Osteoblast (primary cell): ENCODE measurements around the gene KCNJ12. TPM values are rescaled to one million over a fixed set of nuclear protein-coding genes. Genes with fewer than 3 reads are reported as not detected.
"Not testable (repeated sequence)": the region's sequence is repeated elsewhere in the genome, so short reads cannot be mapped to it uniquely, and the experiment has no call there.

ENCODE experiments used
- DNase-seq: peaks from one replicate; pipeline ENCODE4 v3.0.0; 2011; ENCODE audit warnings: low spot score, mixed read lengths; ENCODE audit not compliant: insufficient read length; ENCODE audit errors: missing footprints
- H2AFZ ChIP-seq: 2 replicates; pipeline ENCODE4 v1.6.0; 2011; ENCODE audit warnings: mild to moderate bottlenecking, low read length
- H3K27ac ChIP-seq: 2 replicates; pipeline ENCODE4 v1.5.1; 2011; ENCODE audit warnings: mild to moderate bottlenecking, low read depth, low read length, moderate library complexity
- H3K27me3 ChIP-seq: 2 replicates; pipeline ENCODE4 v1.6.0; 2012; ENCODE audit warnings: mild to moderate bottlenecking, control low read depth, inconsistent platforms, low read length, moderate library complexity; ENCODE audit not compliant: insufficient read depth
- H3K36me3 ChIP-seq: 2 replicates; pipeline ENCODE4 v1.5.1; 2011; ENCODE audit warnings: mild to moderate bottlenecking, low read length, control low read depth, moderate library complexity; ENCODE audit not compliant: insufficient read depth
- H3K4me1 ChIP-seq: 2 replicates; pipeline ENCODE4 v1.5.1; 2011; ENCODE audit warnings: mild to moderate bottlenecking, low read length, control low read depth, moderate library complexity; ENCODE audit not compliant: insufficient read depth
- H3K4me2 ChIP-seq: 2 replicates; pipeline ENCODE4 v1.6.0; 2011; ENCODE audit warnings: mild to moderate bottlenecking, low read length; ENCODE audit not compliant: insufficient read depth
- H3K4me3 ChIP-seq: fragments of 200-600 bp; sonication (generic); 3 replicates; pipeline ENCODE4 v1.5.1; 2012; ENCODE audit warnings: mild to moderate bottlenecking, low read length, inconsistent platforms; ENCODE audit not compliant: insufficient read depth
- H3K79me2 ChIP-seq: 2 replicates; pipeline ENCODE4 v1.6.0; 2012; ENCODE audit warnings: mild to moderate bottlenecking, low read length, control low read depth, inconsistent platforms; ENCODE audit not compliant: insufficient read depth
- H3K9me3 ChIP-seq: 2 replicates; pipeline ENCODE4 v1.5.1; 2011; ENCODE audit warnings: low read depth, low read length, control low read depth
- H4K20me1 ChIP-seq: 2 replicates; pipeline ENCODE4 v1.6.0; 2012; ENCODE audit warnings: mild to moderate bottlenecking, low read length, control low read depth; ENCODE audit not compliant: insufficient read depth
- total RNA-seq: library from RNA; depleted of rRNA; stranded (reverse); fragments of >200 nt; gene quantifications from 2 replicates; pipeline ENCODE4 v1.2.3, GENCODE V29; 2012
- TF ChIP-seq, protein P1 (sequence below): IDR thresholded peaks from 2 replicates; pipeline ENCODE4 v1.5.1; 2011; ENCODE audit warnings: mild to moderate bottlenecking, low read depth, low read length, moderate library complexity; ENCODE audit errors: extremely low read depth

Gene KCNJ12
- total RNA-seq, 1 donor, result under 0.01 TPM

DNA sequence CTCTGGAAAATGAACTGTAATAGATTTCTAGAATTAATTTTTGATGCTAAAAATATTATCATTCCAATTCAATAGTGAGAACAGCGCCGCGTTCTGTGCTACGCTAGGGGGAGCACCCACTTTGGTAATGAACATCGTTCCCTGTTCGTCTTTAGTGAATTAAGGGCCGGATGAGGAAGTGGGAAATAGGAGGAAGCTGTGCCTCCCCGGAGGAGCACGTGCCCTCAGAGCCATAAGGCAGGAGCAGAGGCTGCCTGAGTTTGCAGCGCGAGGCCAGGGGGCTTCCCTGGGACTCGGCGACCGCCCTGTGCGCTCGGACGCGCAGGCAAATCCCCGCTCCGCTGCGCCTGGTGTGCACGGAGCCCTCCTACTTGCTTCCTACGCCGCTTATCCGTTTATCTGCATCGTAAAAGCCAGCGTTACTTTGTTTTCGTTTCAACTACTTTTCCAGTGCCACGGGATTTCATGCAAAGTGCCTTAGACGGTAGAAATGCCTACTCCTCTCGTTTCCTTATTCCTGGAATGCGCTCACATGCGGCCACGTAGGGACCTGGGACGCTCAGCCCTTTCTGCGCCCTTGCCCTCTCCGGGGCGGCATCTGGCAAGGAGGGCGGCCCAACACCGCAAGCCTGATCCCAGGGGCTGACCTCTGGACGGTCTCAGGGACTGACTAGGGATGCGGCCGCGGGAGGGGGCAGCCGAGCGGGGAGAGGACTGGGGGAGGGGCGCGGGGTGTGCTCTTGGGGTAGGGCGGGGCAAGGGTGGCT is 76.4 kb downstream of the KCNJ12 start:
- peak overlapping the region; percentile 62 for H3K4me3 ChIP-seq
- H3K27me3 ChIP-seq, result peaks cover 5% of the 10 kb centered on the region
- peak overlapping the region; percentile 80 for H3K4me2 ChIP-seq
- peak overlapping the region; percentile 92 for H2AFZ ChIP-seq
- H3K27ac ChIP-seq, result no peak overlapping the region
- H3K36me3 ChIP-seq, result no peaks in the 10 kb centered on the region
- TF ChIP-seq, protein P1, sequence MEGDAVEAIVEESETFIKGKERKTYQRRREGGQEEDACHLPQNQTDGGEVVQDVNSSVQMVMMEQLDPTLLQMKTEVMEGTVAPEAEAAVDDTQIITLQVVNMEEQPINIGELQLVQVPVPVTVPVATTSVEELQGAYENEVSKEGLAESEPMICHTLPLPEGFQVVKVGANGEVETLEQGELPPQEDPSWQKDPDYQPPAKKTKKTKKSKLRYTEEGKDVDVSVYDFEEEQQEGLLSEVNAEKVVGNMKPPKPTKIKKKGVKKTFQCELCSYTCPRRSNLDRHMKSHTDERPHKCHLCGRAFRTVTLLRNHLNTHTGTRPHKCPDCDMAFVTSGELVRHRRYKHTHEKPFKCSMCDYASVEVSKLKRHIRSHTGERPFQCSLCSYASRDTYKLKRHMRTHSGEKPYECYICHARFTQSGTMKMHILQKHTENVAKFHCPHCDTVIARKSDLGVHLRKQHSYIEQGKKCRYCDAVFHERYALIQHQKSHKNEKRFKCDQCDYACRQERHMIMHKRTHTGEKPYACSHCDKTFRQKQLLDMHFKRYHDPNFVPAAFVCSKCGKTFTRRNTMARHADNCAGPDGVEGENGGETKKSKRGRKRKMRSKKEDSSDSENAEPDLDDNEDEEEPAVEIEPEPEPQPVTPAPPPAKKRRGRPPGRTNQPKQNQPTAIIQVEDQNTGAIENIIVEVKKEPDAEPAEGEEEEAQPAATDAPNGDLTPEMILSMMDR, result peak; percentile 67
- H3K79me2 ChIP-seq, result no peaks in the 10 kb centered on the region
- no peaks in the 10 kb centered on the region for H3K9me3 ChIP-seq
- H4K20me1 ChIP-seq, result no peaks in the 10 kb centered on the region
- peak; percentile 78 for DNase-seq
- peaks cover 4% of the 10 kb centered on the region for H3K4me1 ChIP-seq

DNA sequence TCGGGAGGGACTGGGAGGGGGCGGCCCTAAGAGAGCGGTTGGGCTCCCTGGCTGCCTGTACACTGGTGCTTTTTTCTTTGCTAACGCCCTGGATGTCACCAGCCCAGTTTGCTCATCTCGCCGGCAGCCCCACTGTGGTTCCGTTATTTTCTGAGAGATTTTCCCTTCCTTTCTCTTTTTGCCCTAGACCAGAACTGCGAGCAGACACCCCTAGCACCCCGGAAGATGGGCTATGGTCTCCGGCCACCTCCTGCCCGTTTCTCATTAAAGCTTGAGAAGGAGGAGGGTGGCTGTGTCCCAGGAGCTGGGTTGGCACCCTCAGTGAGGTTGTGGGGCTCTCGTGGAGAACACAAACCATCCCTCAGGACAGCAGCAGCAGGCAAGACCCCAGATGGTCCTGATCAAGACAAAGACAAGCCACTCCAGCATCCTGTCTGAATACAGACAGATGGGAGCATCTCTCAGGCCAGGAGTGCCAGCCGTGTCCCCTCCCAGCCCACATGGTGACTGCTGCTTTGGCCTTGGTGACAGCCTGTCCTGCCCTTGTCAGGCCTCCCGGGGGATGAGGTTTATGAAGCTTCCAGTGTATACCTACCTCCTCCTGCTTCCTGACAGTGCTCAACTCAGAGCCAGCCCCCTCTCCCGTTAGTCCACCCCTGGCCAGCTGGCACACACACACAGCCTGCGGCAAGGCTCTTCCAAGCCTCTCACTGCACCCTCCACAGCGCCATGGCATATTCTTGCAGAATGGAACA is 77.2 kb downstream of the KCNJ12 start:
- Histone ChIP-seq H3K4me3 (no peak overlapping the region), H2AFZ (no peak overlapping the region), H3K4me1 (peaks cover 4% of the 10 kb centered on the region), H3K4me2 (peak overlapping the region; percentile 80), H3K9me3 (no peaks in the 10 kb centered on the region), H3K36me3 (no peaks in the 10 kb centered on the region), H3K27me3 (peaks cover 8% of the 10 kb centered on the region), H4K20me1 (no peaks in the 10 kb centered on the region), H3K79me2 (no peaks in the 10 kb centered on the region), H3K27ac (no peak overlapping the region)
- TF ChIP-seq, protein P1, result no peak
- no peak for DNase-seq

DNA sequence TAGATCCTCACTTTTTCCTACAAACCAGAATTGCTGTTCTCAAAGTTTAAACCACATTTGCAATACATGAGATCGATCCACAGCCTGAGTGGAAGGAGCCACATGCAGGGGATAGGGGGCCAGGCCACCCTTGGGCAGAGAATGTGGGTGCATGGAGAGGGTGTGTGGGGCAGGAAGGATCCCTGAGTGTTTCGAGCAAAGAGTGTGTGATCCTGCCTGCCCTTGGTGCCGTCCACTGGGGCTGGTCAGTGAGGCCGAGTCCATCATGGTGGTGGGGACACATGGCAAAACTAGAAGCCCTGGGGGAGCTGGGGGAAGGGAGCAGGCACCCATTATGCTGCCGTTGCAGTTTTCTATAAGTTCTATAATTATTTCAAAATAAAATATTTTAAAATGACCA is 77.8 kb downstream of the KCNJ12 start:
- H3K4me3 ChIP-seq, H3K36me3 ChIP-seq, DNase-seq, H2AFZ ChIP-seq, H4K20me1 ChIP-seq, H3K27me3 ChIP-seq, H3K79me2 ChIP-seq, H3K27ac ChIP-seq, H3K4me2 ChIP-seq, H3K9me3 ChIP-seq, H3K4me1 ChIP-seq: not testable (repeated sequence)

DNA sequence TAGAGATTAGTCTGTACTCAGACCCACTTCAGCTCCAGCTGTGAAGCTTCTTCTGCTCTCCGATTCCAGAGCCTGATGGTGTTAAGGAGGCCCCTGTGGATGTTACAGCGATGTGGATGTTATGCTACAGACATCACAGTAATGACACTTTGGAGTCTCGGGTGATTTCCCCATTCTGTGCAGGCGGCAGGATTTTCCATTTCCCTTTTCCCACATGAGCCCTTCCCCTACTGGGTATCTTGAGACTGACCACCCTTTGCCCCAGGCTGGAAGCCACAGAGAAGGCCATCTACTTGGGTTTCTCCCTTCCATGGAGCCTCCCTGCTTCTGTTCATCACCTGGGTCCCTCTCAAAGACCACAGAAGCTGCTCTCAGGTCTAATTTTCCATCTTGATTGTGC is 78.3 kb downstream of the KCNJ12 start:
- H3K36me3 ChIP-seq, result no peaks in the 10 kb centered on the region
- H3K4me2 ChIP-seq, result no peak overlapping the region
- H3K79me2 ChIP-seq, result no peaks in the 10 kb centered on the region
- no peak overlapping the region for H3K4me3 ChIP-seq
- TF ChIP-seq, protein P1, result no peak
- no peak overlapping the region for H3K27ac ChIP-seq
- H3K9me3 ChIP-seq, result no peaks in the 10 kb centered on the region
- peaks cover 4% of the 10 kb centered on the region for H3K4me1 ChIP-seq
- H2AFZ ChIP-seq, result no peak overlapping the region
- DNase-seq, result no peak
- peaks cover 11% of the 10 kb centered on the region for H3K27me3 ChIP-seq
- no peaks in the 10 kb centered on the region for H4K20me1 ChIP-seq
